ENCODE measurements around the gene IFT81.

Gene IFT81, protein sequence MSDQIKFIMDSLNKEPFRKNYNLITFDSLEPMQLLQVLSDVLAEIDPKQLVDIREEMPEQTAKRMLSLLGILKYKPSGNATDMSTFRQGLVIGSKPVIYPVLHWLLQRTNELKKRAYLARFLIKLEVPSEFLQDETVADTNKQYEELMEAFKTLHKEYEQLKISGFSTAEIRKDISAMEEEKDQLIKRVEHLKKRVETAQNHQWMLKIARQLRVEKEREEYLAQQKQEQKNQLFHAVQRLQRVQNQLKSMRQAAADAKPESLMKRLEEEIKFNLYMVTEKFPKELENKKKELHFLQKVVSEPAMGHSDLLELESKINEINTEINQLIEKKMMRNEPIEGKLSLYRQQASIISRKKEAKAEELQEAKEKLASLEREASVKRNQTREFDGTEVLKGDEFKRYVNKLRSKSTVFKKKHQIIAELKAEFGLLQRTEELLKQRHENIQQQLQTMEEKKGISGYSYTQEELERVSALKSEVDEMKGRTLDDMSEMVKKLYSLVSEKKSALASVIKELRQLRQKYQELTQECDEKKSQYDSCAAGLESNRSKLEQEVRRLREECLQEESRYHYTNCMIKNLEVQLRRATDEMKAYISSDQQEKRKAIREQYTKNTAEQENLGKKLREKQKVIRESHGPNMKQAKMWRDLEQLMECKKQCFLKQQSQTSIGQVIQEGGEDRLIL

DNA sequence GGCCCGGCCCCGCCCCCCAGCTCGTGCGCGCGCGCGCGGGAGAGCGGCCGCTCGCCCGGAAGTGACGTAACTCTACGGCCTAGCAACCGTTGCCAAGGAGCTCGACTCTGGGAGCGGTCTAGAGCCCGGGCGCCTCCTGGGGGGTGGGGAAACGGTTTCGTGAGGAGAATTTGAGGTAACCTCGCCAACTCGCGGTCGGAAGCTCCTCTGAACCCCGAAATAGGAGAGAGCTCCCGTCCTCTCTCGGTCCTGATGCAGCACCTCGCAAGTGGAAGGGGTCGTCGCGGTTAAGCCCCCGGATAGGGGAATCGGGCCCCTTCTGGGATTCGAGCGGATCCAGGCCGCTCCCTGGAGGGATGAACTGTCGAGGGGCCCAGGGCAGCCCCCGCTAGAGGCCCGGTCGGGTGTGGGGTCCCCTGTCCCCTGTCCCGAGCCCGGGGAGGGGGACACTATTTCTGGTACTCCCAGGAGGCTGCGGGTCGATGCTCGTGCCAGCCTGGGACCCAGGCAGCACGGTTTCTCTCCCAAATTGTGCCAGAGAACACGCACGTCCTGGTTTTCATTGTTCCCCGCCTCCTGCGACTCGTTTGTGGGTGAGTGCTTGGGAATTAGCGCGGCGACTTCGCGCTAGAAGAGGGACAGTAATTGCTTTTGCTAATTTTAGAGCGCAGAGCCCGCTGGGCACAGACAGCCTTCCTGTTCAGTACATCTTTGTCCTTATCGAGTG is at the start of gene IFT81:
TSS of gene IFT81 (plus strand) at position 89 of the 727 bp plus-strand sequence. CDS start 3,024 bp downstream, outside the sequence.
- no peaks in the 10 kb centered on the region for H3K79me2 ChIP-seq (ENCODE audit: insufficient read depth, low read length)
- H3K9me2 ChIP-seq (replicated peaks; ENCODE audit: insufficient read depth, low read length): no peaks in the 10 kb centered on the region
- H3K27ac ChIP-seq (ENCODE audit: low read depth, low read length): no peak within 1 kb of the TSS
- no peaks in the 10 kb centered on the region for H4K20me1 ChIP-seq (ENCODE audit: low read depth, low read length)
- H3K36me3 ChIP-seq (ENCODE audit: low read length): no peaks in the 10 kb centered on the region
- H3K4me3 ChIP-seq (ENCODE audit: insufficient read depth, low read length, poor library complexity, severe bottlenecking): peak within 1 kb of the TSS; percentile 85
- H2AFZ ChIP-seq (ENCODE audit: low read depth, low read length, severe bottlenecking): peak within 1 kb of the TSS; percentile 95
- H3K4me2 ChIP-seq (ENCODE audit: low read depth, low read length, poor library complexity, severe bottlenecking): peak within 1 kb of the TSS; percentile 90
- no peak for TF ChIP-seq EZH2phosphoT487 (conservative IDR thresholded peaks at IDR 0.05; ENCODE audit: low read length)
- TF ChIP-seq CTCF (IDR thresholded peaks at IDR 0.05; ENCODE audit: insufficient read depth, low read length, poor library complexity, severe bottlenecking): no peak
- no peaks in the 10 kb centered on the region for H3K27me3 ChIP-seq (ENCODE audit: low read length)
- H3K9ac ChIP-seq (ENCODE audit: low read length): peak within 1 kb of the TSS; percentile 71
- H3F3A ChIP-seq (ENCODE audit: insufficient read depth): no peaks in the 10 kb centered on the region; the same call in 1 of the 2 replicates
- H3K9me3 ChIP-seq (ENCODE audit: insufficient read depth, low read length): no peaks in the 10 kb centered on the region

GRCh38 chr12:110075880-110076279 is 48.3 kb upstream of the IFT81 start:
- H3K9me2 ChIP-seq (replicated peaks; ENCODE audit: insufficient read depth, low read length): no peaks in the 10 kb centered on the region
- H3K27ac ChIP-seq (ENCODE audit: low read depth, low read length): no peak overlapping the region

GRCh38 chr12:110077800-110078199 is 46.4 kb upstream of the IFT81 start:
- Histone ChIP-seq H3K9ac (ENCODE audit: low read length) (no peak overlapping the region), H3K36me3 (ENCODE audit: low read length) (no peaks in the 10 kb centered on the region), H2AFZ (ENCODE audit: low read depth, low read length, severe bottlenecking) (no peak overlapping the region), H3K27me3 (ENCODE audit: low read length) (no peaks in the 10 kb centered on the region), H3K4me2 (ENCODE audit: low read depth, low read length, poor library complexity, severe bottlenecking) (no peak overlapping the region), H3K4me3 (ENCODE audit: insufficient read depth, low read length, poor library complexity, severe bottlenecking) (no peak overlapping the region), H3K9me2 (replicated peaks; ENCODE audit: insufficient read depth, low read length) (no peaks in the 10 kb centered on the region), H3F3A (ENCODE audit: insufficient read depth) (no peaks in the 10 kb centered on the region), H3K9me3 (ENCODE audit: insufficient read depth, low read length) (no peaks in the 10 kb centered on the region), H4K20me1 (ENCODE audit: low read depth, low read length) (no peaks in the 10 kb centered on the region), H3K27ac (ENCODE audit: low read depth, low read length) (no peak overlapping the region), H3K79me2 (ENCODE audit: insufficient read depth, low read length) (no peaks in the 10 kb centered on the region)
- TF ChIP-seq CTCF (IDR thresholded peaks at IDR 0.05; ENCODE audit: insufficient read depth, low read length, poor library complexity, severe bottlenecking) (no peak), EZH2phosphoT487 (conservative IDR thresholded peaks at IDR 0.05; ENCODE audit: low read length) (no peak)

More at GRCh38 chr12:110075880-110076279, 48.3 kb upstream of the IFT81 start:
- Histone ChIP-seq H3F3A (ENCODE audit: insufficient read depth) (no peaks in the 10 kb centered on the region), H3K4me3 (ENCODE audit: insufficient read depth, low read length, poor library complexity, severe bottlenecking) (no peak overlapping the region), H3K79me2 (ENCODE audit: insufficient read depth, low read length) (no peaks in the 10 kb centered on the region), H3K9me3 (ENCODE audit: insufficient read depth, low read length) (no peaks in the 10 kb centered on the region), H3K4me2 (ENCODE audit: low read depth, low read length, poor library complexity, severe bottlenecking) (no peak overlapping the region), H3K36me3 (ENCODE audit: low read length) (no peaks in the 10 kb centered on the region), H3K9ac (ENCODE audit: low read length) (no peak overlapping the region), H2AFZ (ENCODE audit: low read depth, low read length, severe bottlenecking) (no peak overlapping the region), H4K20me1 (ENCODE audit: low read depth, low read length) (no peaks in the 10 kb centered on the region), H3K27me3 (ENCODE audit: low read length) (no peaks in the 10 kb centered on the region)
- TF ChIP-seq EZH2phosphoT487 (conservative IDR thresholded peaks at IDR 0.05; ENCODE audit: low read length) (no peak), CTCF (IDR thresholded peaks at IDR 0.05; ENCODE audit: insufficient read depth, low read length, poor library complexity, severe bottlenecking) (no peak)
